SK-N-SH treated with all-trans-retinoic acid at 6 μM for 48 hours (cell line): ENCODE measurements around the gene CYP19A1.

Experiments
- ATAC-seq: fragments of 200-7000 bp; cut with Tn5 transposase; 3 replicates; pipeline ENCODE4 v1.9.1; 2020; ENCODE audit warnings: mild to moderate bottlenecking, moderate library complexity
- ARNTL ChIP-seq: fragments of 450-650 bp; formaldehyde crosslinking; IDR thresholded peaks from 2 replicates; pipeline ENCODE4 v1.5.0; 2020; ENCODE audit warnings: low read depth, mild to moderate bottlenecking, moderate library complexity, borderline replicate concordance
- BACH2 ChIP-seq: fragments of 250-450 bp; sonication (Bioruptor Pico); IDR thresholded peaks from 2 replicates; pipeline ENCODE4 v1.9.0; 2021; ENCODE audit warnings: mild to moderate bottlenecking, borderline replicate concordance
- CREB5 ChIP-seq: fragments of 250-450 bp; sonication (Bioruptor Pico); IDR thresholded peaks from 2 replicates; pipeline ENCODE4 v1.5.1; 2020; ENCODE audit warnings: low read depth, mild to moderate bottlenecking, moderate library complexity
- CSDC2 ChIP-seq: fragments of 250-450 bp; sonication (Bioruptor Pico); IDR thresholded peaks from 2 replicates; pipeline ENCODE4 v1.5.0; 2020; ENCODE audit warnings: mild to moderate bottlenecking, moderate library complexity
- CSRNP3 ChIP-seq: fragments of 250-450 bp; sonication (Bioruptor Pico); IDR thresholded peaks from 2 replicates; pipeline ENCODE4 v1.5.1; 2021; ENCODE audit warnings: mild to moderate bottlenecking, moderate library complexity
- ESRRG ChIP-seq: fragments of 250-450 bp; sonication (Bioruptor Pico); IDR thresholded peaks from 2 replicates; pipeline ENCODE4 v1.6.1; 2021; ENCODE audit warnings: mild to moderate bottlenecking
- GLIS3 ChIP-seq: fragments of 250-450 bp; sonication (Bioruptor Pico); IDR thresholded peaks from 2 replicates; pipeline ENCODE4 v1.5.0; 2020; ENCODE audit warnings: mild to moderate bottlenecking, moderate library complexity
- ISL1 ChIP-seq: fragments of 250-450 bp; sonication (Bioruptor Pico); IDR thresholded peaks from 2 replicates; pipeline ENCODE4 v2.1.2; 2022; ENCODE audit warnings: mild to moderate bottlenecking, moderate library complexity
- OSR1 ChIP-seq: fragments of 250-450 bp; sonication (Bioruptor Pico); IDR thresholded peaks from 2 replicates; pipeline ENCODE4 v1.8.0; 2022; ENCODE audit warnings: moderate library complexity, mild to moderate bottlenecking, inconsistent platforms
- PATZ1 ChIP-seq: fragments of 250-450 bp; sonication (Bioruptor Pico); IDR thresholded peaks from 2 replicates; pipeline ENCODE4 v1.8.0; 2020; ENCODE audit warnings: mild to moderate bottlenecking, moderate library complexity, borderline replicate concordance
- PPARA ChIP-seq: fragments of 250-450 bp; sonication (Bioruptor Pico); IDR thresholded peaks from 2 replicates; pipeline ENCODE4 v1.5.0; 2020; ENCODE audit warnings: mild to moderate bottlenecking, borderline replicate concordance
- RARB ChIP-seq: fragments of 250-450 bp; sonication (Bioruptor Pico); IDR thresholded peaks from 2 replicates; pipeline ENCODE4 v1.8.0; 2021; ENCODE audit warnings: mild to moderate bottlenecking, moderate library complexity
- SNAI2 ChIP-seq: fragments of 250-450 bp; sonication (Bioruptor Pico); IDR thresholded peaks from 2 replicates; pipeline ENCODE4 v1.5.0; 2020; ENCODE audit warnings: mild to moderate bottlenecking, moderate library complexity
- TCF4 ChIP-seq: fragments of 250-450 bp; sonication (Bioruptor Pico); IDR thresholded peaks from 2 replicates; pipeline ENCODE4 v1.8.0; 2021; ENCODE audit warnings: mild to moderate bottlenecking, moderate library complexity, borderline replicate concordance
- TOX ChIP-seq: fragments of 250-450 bp; sonication (Bioruptor Pico); IDR thresholded peaks from 2 replicates; pipeline ENCODE4 v1.8.0; 2021; ENCODE audit warnings: mild to moderate bottlenecking, moderate library complexity, borderline replicate concordance
- TSHZ2 ChIP-seq: fragments of 250-450 bp; sonication (Bioruptor Pico); IDR thresholded peaks from 2 replicates; pipeline ENCODE4 v1.5.0; 2020; ENCODE audit warnings: mild to moderate bottlenecking, moderate library complexity
- ZC3H10 ChIP-seq: fragments of 250-450 bp; sonication (Bioruptor Pico); IDR thresholded peaks from 2 replicates; pipeline ENCODE4 v1.5.1; 2021; ENCODE audit warnings: mild to moderate bottlenecking, moderate library complexity
- ZFP3 ChIP-seq: fragments of 250-450 bp; sonication (Bioruptor Pico); IDR thresholded peaks from 2 replicates; pipeline ENCODE4 v1.5.0; 2020; ENCODE audit warnings: mild to moderate bottlenecking, moderate library complexity
- ZFP30 ChIP-seq: fragments of 450-650 bp; formaldehyde crosslinking; IDR thresholded peaks from 2 replicates; pipeline ENCODE4 v1.5.0; 2022; ENCODE audit warnings: mild to moderate bottlenecking, moderate library complexity
- ZNF565 ChIP-seq: fragments of 450-650 bp; formaldehyde crosslinking; conservative IDR thresholded peaks from 2 replicates; pipeline ENCODE4 v1.5.0; 2020; ENCODE audit warnings: low read depth, mild to moderate bottlenecking, moderate library complexity
- ZNF70 ChIP-seq: fragments of 450-650 bp; formaldehyde crosslinking; IDR thresholded peaks from 2 replicates; pipeline ENCODE4 v1.5.0; 2020; ENCODE audit warnings: mild to moderate bottlenecking, moderate library complexity
- ZNF8 ChIP-seq: fragments of 450-650 bp; formaldehyde crosslinking; IDR thresholded peaks from 2 replicates; pipeline ENCODE4 v1.5.0; 2020; ENCODE audit warnings: mild to moderate bottlenecking, moderate library complexity
- TF ChIP-seq, protein P1 (sequence below): fragments of 250-450 bp; sonication (Bioruptor Pico); IDR thresholded peaks from 2 replicates; pipeline ENCODE4 v1.8.0; 2021; ENCODE audit warnings: low read depth, mild to moderate bottlenecking, moderate library complexity, borderline replicate concordance

Gene CYP19A1

DNA sequence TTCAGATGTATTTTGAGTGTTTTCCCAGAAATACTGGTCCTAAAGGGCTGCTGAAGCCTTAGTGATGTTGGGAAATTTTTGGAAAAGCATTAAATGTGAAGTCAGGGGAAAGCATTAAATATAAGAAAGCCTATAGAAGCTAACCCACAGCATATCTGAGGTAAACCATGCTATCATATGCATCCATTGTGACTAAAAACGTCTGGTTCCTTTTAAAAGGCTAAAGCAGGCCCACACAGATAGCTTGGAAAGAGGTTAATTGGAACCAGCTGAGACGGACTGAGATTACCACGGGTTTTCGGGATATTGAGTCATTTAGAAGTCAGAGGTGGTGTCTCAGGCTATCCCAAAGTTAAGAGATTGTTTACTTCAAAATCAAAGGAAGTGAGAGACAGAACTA lies 78.2 kb downstream of the CYP19A1 start:
- TF ChIP-seq ISL1 (no peak), TCF4 (peak; percentile 50; the same call in 1 of the 2 replicates)
- TF ChIP-seq, all 23 proteins: peak for 1
- no peak; the same call in 2 of the 3 replicates for ATAC-seq

DNA sequence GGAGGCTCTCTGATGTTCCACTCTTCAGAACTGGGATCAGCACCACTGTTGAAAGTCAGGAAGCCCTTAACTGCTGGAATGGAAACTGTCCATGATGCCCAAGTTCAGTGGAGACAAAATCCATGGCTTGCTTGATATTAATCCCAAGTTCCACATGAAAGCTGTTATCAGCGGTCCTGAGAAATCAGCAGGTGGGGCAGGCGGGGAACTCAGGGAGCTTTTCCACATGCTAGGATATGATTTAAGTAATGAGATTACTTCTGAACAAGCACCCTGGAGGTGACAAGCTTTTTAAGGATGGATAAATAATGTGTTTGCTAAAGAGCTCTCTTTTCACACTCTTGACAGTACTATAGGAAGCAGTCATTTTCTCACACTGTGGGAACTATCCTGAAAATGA lies 82.9 kb downstream of the CYP19A1 start:
- ATAC-seq: no peak
- TF ChIP-seq OSR1 (no peak), ESRRG (CRISPR knock-in tag) (no peak), BACH2 (CRISPR knock-in tag) (no peak), ZFP30 (CRISPR knock-in tag) (no peak), RARB (CRISPR knock-in tag) (no peak), CSDC2 (CRISPR knock-in tag) (no peak), TOX (CRISPR knock-in tag) (no peak), CSRNP3 (CRISPR knock-in tag) (no peak), ZNF70 (no peak), ZNF565 (no peak)
- TF ChIP-seq, protein P1, sequence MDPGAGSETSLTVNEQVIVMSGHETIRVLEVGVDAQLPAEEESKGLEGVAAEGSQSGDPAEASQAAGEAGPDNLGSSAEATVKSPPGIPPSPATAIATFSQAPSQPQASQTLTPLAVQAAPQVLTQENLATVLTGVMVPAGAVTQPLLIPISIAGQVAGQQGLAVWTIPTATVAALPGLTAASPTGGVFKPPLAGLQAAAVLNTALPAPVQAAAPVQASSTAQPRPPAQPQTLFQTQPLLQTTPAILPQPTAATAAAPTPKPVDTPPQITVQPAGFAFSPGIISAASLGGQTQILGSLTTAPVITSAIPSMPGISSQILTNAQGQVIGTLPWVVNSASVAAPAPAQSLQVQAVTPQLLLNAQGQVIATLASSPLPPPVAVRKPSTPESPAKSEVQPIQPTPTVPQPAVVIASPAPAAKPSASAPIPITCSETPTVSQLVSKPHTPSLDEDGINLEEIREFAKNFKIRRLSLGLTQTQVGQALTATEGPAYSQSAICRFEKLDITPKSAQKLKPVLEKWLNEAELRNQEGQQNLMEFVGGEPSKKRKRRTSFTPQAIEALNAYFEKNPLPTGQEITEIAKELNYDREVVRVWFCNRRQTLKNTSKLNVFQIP (CRISPR knock-in tag): no peak

DNA sequence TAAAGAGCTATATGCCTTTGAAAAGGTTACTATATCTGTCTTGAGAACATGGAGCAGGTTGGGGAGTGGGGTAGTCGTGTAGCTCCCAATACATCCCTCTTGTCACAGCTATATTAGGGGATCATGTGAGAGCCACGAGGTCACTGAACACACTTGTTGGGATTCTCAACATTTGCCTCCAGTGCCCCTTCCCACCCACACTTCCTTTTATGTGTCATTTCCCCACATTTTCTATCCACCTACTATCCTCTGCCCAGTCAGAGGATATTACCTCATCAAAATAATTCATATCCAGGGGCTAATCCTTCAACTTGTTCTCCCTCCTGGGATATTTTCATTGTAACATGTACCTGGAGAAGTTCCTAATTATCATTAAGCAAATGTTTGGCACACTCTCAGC lies 85.0 kb downstream of the CYP19A1 start:
- ATAC-seq: no peak
- TF ChIP-seq ARNTL (CRISPR knock-in tag) (no peak), RARB (CRISPR knock-in tag) (no peak), SNAI2 (CRISPR knock-in tag) (no peak), TCF4 (no peak), TOX (CRISPR knock-in tag) (no peak), CREB5 (CRISPR knock-in tag) (no peak), PPARA (CRISPR knock-in tag) (no peak), ZNF70 (no peak), ZNF565 (no peak), PATZ1 (CRISPR knock-in tag) (no peak), GLIS3 (CRISPR knock-in tag) (no peak), TSHZ2 (CRISPR knock-in tag) (no peak), CSRNP3 (CRISPR knock-in tag) (no peak), ZFP30 (CRISPR knock-in tag) (no peak), ZNF8 (CRISPR knock-in tag) (no peak), ZC3H10 (CRISPR knock-in tag) (no peak), CSDC2 (CRISPR knock-in tag) (no peak), ISL1 (no peak), ZFP3 (CRISPR knock-in tag) (no peak)
- TF ChIP-seq, protein P1 (CRISPR knock-in tag): no peak
- TF ChIP-seq, all 23 proteins: peak for 0
